Measurements from ENCODE around the gene FHL1. TPM values are rescaled to one million over a fixed set of nuclear protein-coding genes. Genes with fewer than 3 reads are reported as not detected.

FHL1 gene
- total and polyA plus RNA-seq, 2 donors (not counting 3 experiments of a cell fraction or from before 2014, with no cell fraction given) = 50.6 to 59.4 TPM

DNA sequence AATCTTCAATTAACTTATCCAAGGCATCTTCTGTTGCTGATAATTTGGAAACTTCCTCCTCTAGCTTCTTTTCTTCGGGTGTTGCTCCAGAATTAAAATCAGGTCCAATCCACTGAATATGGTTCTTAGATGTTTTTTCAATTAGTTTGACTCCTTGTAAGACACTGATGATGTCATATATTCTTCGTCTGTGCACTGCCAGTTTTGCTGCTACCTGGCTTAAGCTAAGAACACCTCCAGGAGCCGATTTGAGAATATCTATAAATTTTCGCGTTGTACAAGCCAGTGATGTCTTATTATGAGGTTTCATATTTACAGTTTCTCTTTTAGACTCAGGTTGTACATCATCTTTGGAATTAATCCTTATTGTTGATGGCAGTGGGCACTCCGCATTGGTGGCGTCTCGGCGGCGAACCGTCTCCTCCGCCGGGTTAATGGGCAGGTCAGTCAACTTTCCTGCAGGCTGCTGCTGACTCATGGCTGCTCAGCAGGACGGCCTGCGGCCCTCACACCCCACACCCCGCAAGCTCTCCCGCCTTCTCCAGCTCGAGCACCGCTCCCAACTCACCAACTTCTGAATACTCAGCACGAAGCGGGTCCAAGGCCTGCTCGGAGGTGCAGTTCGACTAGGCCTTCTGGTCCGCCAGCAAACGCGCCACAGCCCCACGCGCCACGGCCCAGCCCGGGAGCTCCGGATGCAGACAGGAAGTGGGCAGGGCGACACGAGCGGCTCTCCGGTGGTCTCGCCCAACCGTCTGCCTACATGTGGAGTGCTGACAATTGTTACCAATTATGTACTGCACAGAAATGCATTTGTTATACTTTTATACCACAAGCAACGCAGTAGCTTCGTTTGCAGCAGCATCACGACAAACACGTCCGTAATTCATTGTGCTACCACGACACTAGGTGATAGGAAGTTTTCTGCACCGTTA is 49.2 kb upstream of the FHL1 start:
- TF ChIP-seq EZH2 (IDR thresholded peaks at IDR 0.05; ENCODE audit: borderline replicate concordance, low read depth, low read length, severe bottlenecking) = no peak
- TF ChIP-seq POLR2A (IDR thresholded peaks at IDR 0.05; ENCODE audit: low read depth, low read length) = no peak
- TF ChIP-seq, protein P1, sequence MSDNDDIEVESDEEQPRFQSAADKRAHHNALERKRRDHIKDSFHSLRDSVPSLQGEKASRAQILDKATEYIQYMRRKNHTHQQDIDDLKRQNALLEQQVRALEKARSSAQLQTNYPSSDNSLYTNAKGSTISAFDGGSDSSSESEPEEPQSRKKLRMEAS (IDR thresholded peaks at IDR 0.05; ENCODE audit: insufficient read depth, insufficient read length) = no peak
- TF ChIP-seq POLR2AphosphoS5 (IDR thresholded peaks at IDR 0.05; ENCODE audit: insufficient read depth, low read depth, low read length) = no peak
- no peak for TF ChIP-seq MYC (IDR thresholded peaks at IDR 0.05; ENCODE audit: low read depth, low read length)
- no peak for TF ChIP-seq FOS (IDR thresholded peaks at IDR 0.05; ENCODE audit: borderline replicate concordance, insufficient read depth, low read length)
- no peak for TF ChIP-seq GATA2 (IDR thresholded peaks at IDR 0.05; ENCODE audit: insufficient read depth, insufficient read length, low read depth, low read length)
- TF ChIP-seq, protein P2, sequence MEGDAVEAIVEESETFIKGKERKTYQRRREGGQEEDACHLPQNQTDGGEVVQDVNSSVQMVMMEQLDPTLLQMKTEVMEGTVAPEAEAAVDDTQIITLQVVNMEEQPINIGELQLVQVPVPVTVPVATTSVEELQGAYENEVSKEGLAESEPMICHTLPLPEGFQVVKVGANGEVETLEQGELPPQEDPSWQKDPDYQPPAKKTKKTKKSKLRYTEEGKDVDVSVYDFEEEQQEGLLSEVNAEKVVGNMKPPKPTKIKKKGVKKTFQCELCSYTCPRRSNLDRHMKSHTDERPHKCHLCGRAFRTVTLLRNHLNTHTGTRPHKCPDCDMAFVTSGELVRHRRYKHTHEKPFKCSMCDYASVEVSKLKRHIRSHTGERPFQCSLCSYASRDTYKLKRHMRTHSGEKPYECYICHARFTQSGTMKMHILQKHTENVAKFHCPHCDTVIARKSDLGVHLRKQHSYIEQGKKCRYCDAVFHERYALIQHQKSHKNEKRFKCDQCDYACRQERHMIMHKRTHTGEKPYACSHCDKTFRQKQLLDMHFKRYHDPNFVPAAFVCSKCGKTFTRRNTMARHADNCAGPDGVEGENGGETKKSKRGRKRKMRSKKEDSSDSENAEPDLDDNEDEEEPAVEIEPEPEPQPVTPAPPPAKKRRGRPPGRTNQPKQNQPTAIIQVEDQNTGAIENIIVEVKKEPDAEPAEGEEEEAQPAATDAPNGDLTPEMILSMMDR (IDR thresholded peaks at IDR 0.05; ENCODE audit: extremely low read depth in 1 of 2, insufficient read depth in 1 of 2, low read depth in 1 of 2, low read length in 2 of 2) = no peak
- TF ChIP-seq JUN (IDR thresholded peaks at IDR 0.05; ENCODE audit: borderline replicate concordance, insufficient read depth, insufficient read length, low read depth) = no peak
- no peaks in the 10 kb centered on the region for H3K27me3 ChIP-seq (ENCODE audit: control insufficient read depth in 2 of 2, insufficient read depth in 2 of 2, low read length in 2 of 2)
- H3K9me1 ChIP-seq (replicated peaks; ENCODE audit: control insufficient read depth, extremely low read depth, insufficient read depth, low read length) = no peaks in the 10 kb centered on the region
- H3K4me3 ChIP-seq (replicated peaks in 1 of 3; ENCODE audit: insufficient read depth in 1 of 3, low read depth in 1 of 3, low read length in 3 of 3) = no peak overlapping the region
- CTCF ChIA-PET = no interaction called here
- no peaks in the 10 kb centered on the region for H3K9me3 ChIP-seq (replicated peaks; ENCODE audit: control insufficient read depth, insufficient read depth, low read length)
- H3K4me1 ChIP-seq (ENCODE audit: control insufficient read depth, extremely low read depth, insufficient read depth, low read length) = no peaks in the 10 kb centered on the region
- H3K9ac ChIP-seq (replicated peaks; ENCODE audit: extremely low read depth, insufficient read depth, low read length) = no peak overlapping the region
- DNase-seq (ENCODE audit: low read depth, low spot score) (no peak), FAIRE-seq (no peak)
- H4K20me1 ChIP-seq (replicated peaks; ENCODE audit: control insufficient read depth, extremely low read depth, insufficient read depth, low read length) = no peaks in the 10 kb centered on the region
- intact Hi-C loops (cut with micrococcal nuclease) (no loop called here), dilution Hi-C loops (cut with MboI; ENCODE audit: extremely low pct_ligation_motif_present, low sequenced_read_pairs) (no loop called here)
- no peak overlapping the region for H3K4me2 ChIP-seq (ENCODE audit: insufficient read depth, low read length)
- no peaks in the 10 kb centered on the region for H3K79me2 ChIP-seq (ENCODE audit: control insufficient read depth, insufficient read depth, low read length)
- H3K36me3 ChIP-seq (ENCODE audit: control insufficient read depth in 2 of 2, extremely low read depth in 1 of 2, insufficient read depth in 2 of 2, low read length in 2 of 2) = no peaks in the 10 kb centered on the region
- POLR2A ChIA-PET = no interaction called here
- no peak overlapping the region for H3K27ac ChIP-seq (ENCODE audit: insufficient read depth, low read depth, low read length)
- no TSS peak for BruUV-seq (replicated peaks)
- H2AFZ ChIP-seq (ENCODE audit: low read depth, low read length) = no peak overlapping the region
